ENCODE results near the gene CYFIP1.

- TF ChIP-seq FOSL1 (IDR thresholded peaks at IDR 0.05; ENCODE audit: low read depth): no peak
- no peak for TF ChIP-seq CTCF (IDR thresholded peaks at IDR 0.05 in 2 of 3, conservative IDR thresholded peaks at IDR 0.05 in 1 of 3; ENCODE audit: borderline replicate concordance in 1 of 3, insufficient read depth in 1 of 3, low read depth in 2 of 3, low read length in 2 of 3)
- TF ChIP-seq POLR2A (IDR thresholded peaks at IDR 0.05; ENCODE audit: borderline replicate concordance, extremely low read depth, insufficient read depth, insufficient read length): no peak
- no peak for TF ChIP-seq REST (IDR thresholded peaks at IDR 0.05; ENCODE audit: low read depth)
- TF ChIP-seq MAX (IDR thresholded peaks at IDR 0.05): no peak
- no peak for TF ChIP-seq ELF1 (IDR thresholded peaks at IDR 0.05; ENCODE audit: borderline replicate concordance, low read depth)
- TF ChIP-seq ZBTB33 (IDR thresholded peaks at IDR 0.05; ENCODE audit: extremely low read depth, insufficient replicate concordance, low read length): no peak
Measured at GRCh38 chr15:22960556-22960955, 19.6 kb downstream of the CYFIP1 start.

Measured in HCT116 (cell line).